HCT116 (cell line): ENCODE results near the gene DIP2A.

Experiments
- EZH2 ChIP-seq: fragments of 200-600 bp; sonication (generic); IDR thresholded peaks from 2 replicates; pipeline ENCODE4 v1.6.1; 2017; ENCODE audit warnings: antibody characterized with exemption, mixed run types
- TF ChIP-seq, protein P1 (sequence below), 3 experiments: fragments of 200-600 bp in 1 of 3; sonication (generic) in 1 of 3; IDR thresholded peaks in 2 of 3; conservative IDR thresholded peaks in 1 of 3; 2 replicates each; pipeline ENCODE4 v1.5.1; 2012 to 2017; ENCODE audit warnings: low read depth in 2 of 3, low read length in 2 of 3, antibody characterized with exemption in 1 of 3, borderline replicate concordance in 1 of 3, control low read depth in 1 of 3, mild to moderate bottlenecking in 1 of 3, mixed read lengths in 1 of 3, mixed run types in 1 of 3, moderate library complexity in 1 of 3; ENCODE audit not compliant: insufficient read depth in 1 of 3
- TF ChIP-seq, protein P2 (sequence below): IDR thresholded peaks from 2 replicates; pipeline ENCODE4 v1.6.1; 2012

DNA sequence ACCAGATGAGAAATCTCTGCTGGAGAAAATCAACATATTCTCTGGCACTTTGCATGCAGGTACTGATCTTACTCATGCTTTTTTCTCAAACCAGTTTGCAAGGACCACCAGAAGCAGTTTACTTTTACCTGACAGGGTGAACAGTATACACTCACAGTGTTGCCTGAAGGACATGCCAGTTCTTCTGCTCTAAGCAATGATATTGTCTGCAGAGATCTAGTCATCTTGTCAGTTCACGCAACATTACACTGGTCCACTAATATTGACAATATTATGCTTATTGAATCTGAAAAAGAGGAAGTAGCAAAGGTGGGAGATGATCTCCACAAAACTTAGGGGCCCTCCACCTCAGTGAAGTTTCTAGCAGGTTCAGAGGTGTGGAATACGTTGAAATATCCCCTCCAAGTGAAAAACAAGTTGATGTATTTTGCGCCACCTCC is 150.0 kb downstream of the DIP2A start:
- TF ChIP-seq, protein P1, sequence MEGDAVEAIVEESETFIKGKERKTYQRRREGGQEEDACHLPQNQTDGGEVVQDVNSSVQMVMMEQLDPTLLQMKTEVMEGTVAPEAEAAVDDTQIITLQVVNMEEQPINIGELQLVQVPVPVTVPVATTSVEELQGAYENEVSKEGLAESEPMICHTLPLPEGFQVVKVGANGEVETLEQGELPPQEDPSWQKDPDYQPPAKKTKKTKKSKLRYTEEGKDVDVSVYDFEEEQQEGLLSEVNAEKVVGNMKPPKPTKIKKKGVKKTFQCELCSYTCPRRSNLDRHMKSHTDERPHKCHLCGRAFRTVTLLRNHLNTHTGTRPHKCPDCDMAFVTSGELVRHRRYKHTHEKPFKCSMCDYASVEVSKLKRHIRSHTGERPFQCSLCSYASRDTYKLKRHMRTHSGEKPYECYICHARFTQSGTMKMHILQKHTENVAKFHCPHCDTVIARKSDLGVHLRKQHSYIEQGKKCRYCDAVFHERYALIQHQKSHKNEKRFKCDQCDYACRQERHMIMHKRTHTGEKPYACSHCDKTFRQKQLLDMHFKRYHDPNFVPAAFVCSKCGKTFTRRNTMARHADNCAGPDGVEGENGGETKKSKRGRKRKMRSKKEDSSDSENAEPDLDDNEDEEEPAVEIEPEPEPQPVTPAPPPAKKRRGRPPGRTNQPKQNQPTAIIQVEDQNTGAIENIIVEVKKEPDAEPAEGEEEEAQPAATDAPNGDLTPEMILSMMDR (IDR thresholded peaks at IDR 0.05 in 2 of 3, conservative IDR thresholded peaks at IDR 0.05 in 1 of 3; ENCODE audit: borderline replicate concordance in 1 of 3, insufficient read depth in 1 of 3, low read depth in 2 of 3, low read length in 2 of 3): no peak
- no peak for TF ChIP-seq EZH2
- TF ChIP-seq, protein P2, sequence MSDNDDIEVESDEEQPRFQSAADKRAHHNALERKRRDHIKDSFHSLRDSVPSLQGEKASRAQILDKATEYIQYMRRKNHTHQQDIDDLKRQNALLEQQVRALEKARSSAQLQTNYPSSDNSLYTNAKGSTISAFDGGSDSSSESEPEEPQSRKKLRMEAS: no peak
